M059J (cell line): ENCODE results near the gene ESYT2. TPM values are rescaled to one million over a fixed set of nuclear protein-coding genes. Genes with fewer than 3 reads are reported as not detected.

Experiments used
- DNase-seq: peaks from one replicate; pipeline ENCODE4 v3.0.0-alpha.2; 2012; ENCODE audit warnings: low read depth
- total RNA-seq: library from RNA; depleted of rRNA; stranded (reverse); fragments of >200 nt; shearing (Covaris generic); gene quantifications from 2 replicates; pipeline ENCODE4 v1.2.3, GENCODE V29; 2014

ESYT2 gene
- total RNA-seq, 1 experiment from 2014 or later = 69.8 TPM

DNA sequence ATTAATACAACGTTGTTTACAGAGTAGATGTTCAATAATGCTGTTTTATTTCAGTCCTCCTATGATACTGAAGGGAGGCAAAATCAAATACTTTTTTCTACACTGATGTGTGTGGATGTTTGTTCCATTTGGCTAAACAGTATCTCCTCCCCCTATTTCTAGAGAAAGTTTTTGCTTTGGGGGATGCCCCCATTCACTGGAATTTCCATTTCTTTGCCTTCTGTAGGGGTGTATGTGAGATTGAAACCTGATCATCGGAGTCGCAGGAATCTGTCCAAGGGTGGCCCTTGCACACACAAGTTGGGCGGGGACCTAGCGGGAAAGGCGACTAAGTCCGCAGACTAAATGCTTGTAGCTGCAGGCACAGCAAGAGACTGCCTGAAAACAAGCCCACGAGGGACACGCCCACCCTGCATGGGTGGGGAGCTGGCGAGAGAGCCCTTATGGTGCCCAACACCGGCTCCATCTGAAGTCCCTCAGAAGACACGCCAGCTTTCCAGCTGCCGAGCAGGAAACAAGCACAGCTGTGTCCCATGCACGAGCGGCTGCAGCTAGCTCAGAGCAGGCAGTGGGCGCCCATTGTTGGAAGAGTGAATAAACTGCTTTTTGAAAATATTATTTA, 58.0 kb downstream of the ESYT2 start:
- DNase-seq = no peak

GRCh38 chr7:158767707-158768106, 61.6 kb downstream of the ESYT2 start:
- no peak for DNase-seq

DNA sequence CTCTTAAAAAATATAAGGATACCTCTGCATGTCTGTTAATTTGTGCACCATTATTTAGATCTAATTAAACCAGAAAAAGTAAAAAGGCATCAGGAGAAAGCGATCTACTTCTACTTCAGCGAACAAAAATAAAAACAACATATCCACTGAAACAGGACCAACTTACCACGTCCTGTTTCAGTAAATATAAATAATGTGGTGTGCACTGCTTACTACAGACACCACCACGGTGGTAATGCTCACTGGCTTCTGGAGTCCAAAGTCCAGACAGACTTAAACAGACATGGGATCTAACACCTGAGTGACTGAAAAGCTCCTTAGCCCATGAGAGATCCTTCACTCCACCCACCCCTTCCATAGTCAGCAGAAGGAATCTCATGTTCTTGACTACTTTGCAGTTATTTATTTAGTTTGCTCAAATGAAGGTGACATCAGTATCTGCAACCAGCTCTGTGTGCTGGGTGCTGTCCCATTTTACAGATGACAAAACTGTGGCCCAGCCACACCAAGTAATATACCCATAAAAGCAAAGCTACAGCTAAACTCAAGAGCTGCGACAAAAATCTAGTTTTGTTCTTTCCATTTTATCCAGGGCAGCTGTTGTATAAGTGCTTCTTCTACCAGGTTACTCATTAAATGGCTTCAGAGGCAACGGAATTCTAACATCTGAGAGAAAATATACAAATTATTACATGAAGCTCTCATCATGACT, 62.6 kb downstream of the ESYT2 start:
- DNase-seq = no peak

DNA sequence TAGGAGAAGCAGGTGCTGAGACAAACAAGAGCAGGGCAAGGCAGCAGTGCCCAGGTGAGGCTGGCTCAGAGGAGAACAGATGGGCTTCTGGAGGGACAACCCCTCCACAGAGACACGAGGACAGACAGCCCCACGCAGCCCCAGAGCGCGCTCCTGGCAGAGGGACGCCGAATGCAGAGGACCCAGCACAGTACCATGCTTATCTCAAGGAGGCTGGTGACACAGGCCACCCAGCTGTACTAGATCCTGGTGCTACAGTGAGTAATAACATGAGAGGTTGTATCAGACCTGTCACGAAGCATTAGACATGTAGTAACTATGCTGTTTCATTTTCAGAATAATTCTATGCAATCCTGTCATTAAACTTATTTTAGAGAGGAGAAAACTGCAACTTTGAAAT, 64.3 kb downstream of the ESYT2 start:
- DNase-seq = no peak

DNA sequence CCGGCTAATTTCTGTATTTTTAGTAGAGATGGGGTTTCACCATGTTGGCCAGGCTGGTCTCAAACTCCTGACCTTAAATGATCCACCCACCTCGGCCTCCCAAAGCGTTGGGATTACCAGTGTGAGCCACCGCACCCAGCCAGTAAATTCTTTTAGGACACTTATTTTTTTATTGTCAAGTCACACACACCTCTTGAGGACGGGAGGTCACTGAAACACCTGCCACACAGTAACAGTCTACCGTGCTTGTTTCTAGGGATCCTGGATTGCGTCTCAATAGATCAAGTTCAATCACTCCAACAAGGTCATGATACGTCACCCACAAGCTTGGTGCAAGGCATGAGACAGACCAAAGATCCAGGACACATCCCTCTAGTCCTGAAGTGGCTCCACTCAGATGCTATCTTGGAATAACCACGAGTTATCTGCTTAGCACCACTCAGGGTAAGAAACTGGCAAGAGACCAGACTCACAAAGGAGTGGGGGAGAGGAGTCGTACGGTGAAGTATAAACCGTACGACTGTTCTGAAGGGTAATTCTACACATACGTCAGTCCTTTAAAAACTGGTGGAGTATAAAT, 65.8 kb downstream of the ESYT2 start:
- DNase-seq = no peak

GRCh38 chr7:158761945-158762344, 67.4 kb downstream of the ESYT2 start:
- DNase-seq = no peak

GRCh38 chr7:158760936-158761335, 68.4 kb downstream of the ESYT2 start:
- DNase-seq = no peak

- DNase-seq = no peak
Measured at GRCh38 chr7:158760445-158760764, 68.9 kb downstream of the ESYT2 start.

GRCh38 chr7:158759749-158760444, 69.4 kb downstream of the ESYT2 start:
- no peak for DNase-seq

DNA sequence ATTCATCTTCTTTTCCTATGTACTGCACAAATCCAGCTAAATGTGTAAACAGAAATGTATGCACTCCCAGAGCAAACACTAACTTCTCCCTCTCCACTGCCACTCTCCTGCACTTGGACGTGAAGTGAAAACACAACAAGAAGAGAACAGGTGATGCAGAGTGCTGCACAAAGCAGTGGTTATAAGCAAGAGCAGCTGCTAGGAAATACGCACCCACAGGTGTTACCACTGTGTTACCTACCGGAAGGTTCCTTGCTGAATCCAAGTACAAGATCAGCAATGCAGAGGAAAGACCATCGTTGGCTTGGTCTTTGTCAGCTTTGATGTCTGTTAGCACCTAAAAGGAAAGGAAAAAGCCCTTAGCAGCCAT, 70.1 kb downstream of the ESYT2 start:
- DNase-seq = no peak

GRCh38 chr7:158758586-158759244, 70.6 kb downstream of the ESYT2 start:
- DNase-seq = no peak

DNA sequence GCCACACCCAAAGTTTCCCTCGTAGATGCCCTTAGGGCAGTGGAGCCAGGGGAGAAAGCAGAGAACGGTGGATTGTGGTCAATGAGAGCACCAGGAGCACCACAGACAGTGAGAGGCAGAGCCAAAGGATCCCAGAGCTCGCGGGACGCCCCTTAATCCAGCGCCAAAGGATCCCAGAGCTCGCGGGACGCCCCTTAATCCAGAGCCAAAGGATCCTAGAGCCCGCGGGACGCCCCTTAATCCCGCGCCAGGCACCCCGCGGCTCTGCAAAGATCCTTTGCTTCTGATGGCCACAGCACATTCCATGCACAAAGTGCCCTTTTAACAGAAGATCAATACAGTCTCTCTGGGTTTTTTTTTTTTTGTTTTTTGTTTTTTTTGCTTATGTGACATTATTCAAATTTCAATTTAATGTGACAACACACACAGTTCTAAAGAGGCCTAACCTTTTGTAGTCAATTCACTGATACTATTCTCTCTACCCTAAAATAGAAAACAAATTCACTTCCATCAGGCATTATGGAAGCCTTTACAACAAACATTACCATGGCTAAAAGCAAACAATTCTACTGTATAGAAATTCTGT, 71.8 kb downstream of the ESYT2 start:
- no peak for DNase-seq

DNA sequence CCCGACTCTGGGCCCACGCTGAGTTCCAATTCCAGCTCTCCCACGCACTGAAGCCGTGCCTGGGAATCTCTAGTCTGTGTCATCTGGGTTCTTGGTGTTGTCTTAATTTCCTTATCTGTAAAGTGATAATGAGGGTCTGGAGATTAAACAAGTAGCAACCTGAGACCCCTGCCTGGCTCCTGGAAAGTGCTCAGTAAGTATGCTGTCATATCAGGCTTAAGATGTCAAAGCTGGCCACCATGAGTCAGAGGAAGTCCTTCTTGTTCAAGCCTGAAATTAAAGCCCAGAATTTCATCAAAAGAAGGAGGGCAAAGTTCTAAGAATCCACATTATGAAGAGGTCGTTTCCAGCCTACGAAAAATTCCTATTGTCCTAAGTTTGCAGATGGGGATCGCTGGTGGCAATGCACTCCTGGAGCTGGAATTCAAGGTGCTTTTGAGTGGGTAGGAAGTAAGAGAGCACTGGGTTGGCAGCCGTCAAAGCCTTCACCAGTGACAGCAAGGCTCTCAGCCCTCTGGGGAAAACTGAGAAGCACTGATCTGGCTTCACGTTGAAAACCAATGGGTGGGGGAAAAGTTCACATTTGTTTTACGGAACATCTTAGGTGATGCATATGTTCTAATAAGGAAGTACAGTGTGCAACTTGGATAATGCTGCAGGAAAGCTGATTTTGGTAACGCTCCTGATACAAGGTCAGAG, 74.4 kb downstream of the ESYT2 start:
- no peak for DNase-seq

- DNase-seq = no peak
Measured at GRCh38 chr7:158753900-158754299, 75.4 kb downstream of the ESYT2 start.

GRCh38 chr7:158751751-158752150, 77.6 kb downstream of the ESYT2 start:
- no peak for DNase-seq

DNA sequence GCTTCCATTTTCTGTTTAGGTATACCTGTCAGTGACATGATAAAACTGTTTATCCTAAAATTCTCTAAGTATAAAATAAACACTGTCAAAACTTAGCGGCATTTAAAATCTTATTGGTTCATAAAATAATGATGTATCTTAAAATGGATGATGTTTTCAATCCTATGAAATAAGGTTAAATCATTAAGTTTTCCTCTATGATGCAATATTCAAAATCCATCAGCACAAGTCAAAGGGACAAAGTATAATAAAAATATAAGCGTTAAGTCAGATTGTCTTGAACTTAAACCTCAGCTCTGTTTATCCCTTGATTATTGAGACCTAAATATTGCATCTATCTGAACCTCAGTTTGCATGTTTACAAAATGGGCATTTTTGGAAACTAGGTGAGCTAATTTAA, 78.1 kb downstream of the ESYT2 start:
- no peak for DNase-seq

DNA sequence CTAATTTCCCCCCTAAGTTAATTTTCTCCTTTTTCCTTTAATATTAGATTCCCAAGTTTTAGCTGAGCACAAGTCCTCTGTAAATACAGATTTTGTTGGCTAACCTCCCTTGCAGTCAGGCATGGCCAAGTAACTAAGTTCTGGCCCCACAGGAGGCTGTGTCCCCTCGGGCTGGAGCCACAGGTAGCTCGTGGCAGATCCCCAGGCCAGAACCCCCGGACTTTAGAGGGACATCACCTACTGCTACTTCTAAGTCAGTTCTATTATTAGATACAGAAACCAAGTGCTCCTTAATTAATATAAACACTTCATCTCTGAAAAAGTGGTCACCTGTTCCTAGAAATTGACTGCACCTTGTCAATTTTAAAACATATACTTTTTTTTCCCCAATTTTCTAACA, 78.6 kb downstream of the ESYT2 start:
- no peak for DNase-seq

- no peak for DNase-seq
Measured at GRCh38 chr7:158749396-158749795, 79.9 kb downstream of the ESYT2 start.

GRCh38 chr7:158748335-158748734, 81.0 kb downstream of the ESYT2 start:
- DNase-seq = no peak

GRCh38 chr7:158747408-158747807, 81.9 kb downstream of the ESYT2 start:
- DNase-seq = no peak

- DNase-seq = no peak
Measured at GRCh38 chr7:158746957-158747356, 82.4 kb downstream of the ESYT2 start.
